HepG2 (cell line): ENCODE results near the gene RHOT2. TPM values are rescaled to one million over a fixed set of nuclear protein-coding genes. Genes with fewer than 3 reads are reported as not detected.

Experiments
- AGO2 ChIP-seq: fragments of 200-400 bp; formaldehyde crosslinking; optimal IDR thresholded peaks from 2 replicates; pipeline ENCODE3; 2017; ENCODE audit warnings: mild to moderate bottlenecking, low read depth, low read length, moderate library complexity
- BORCS8-MEF2B ChIP-seq: sonication (generic); formaldehyde crosslinking; IDR thresholded peaks from 2 replicates; pipeline ENCODE4 v1.8.0; 2022; ENCODE audit warnings: mild to moderate bottlenecking, missing genetic modification reagents
- ELK4 ChIP-seq: sonication (generic); formaldehyde crosslinking; IDR thresholded peaks from 2 replicates; pipeline ENCODE4 v1.9.0; 2021; ENCODE audit warnings: missing genetic modification reagents, borderline replicate concordance
- EZH2 ChIP-seq: conservative IDR thresholded peaks from 2 replicates; pipeline ENCODE4 v1.6.1; 2012; ENCODE audit warnings: mild to moderate bottlenecking, low read depth, low read length, moderate library complexity
- GPN1 ChIP-seq: sonication (generic); formaldehyde crosslinking; IDR thresholded peaks from 2 replicates; pipeline ENCODE4 v1.5.1; 2020; ENCODE audit warnings: missing genetic modification reagents, borderline replicate concordance
- HNRNPL ChIP-seq: fragments of 200-400 bp; formaldehyde crosslinking; IDR thresholded peaks from 2 replicates; pipeline ENCODE4 v1.6.1; 2017; ENCODE audit warnings: mild to moderate bottlenecking, low read depth, low read length
- KDM1A ChIP-seq: IDR thresholded peaks from 2 replicates; pipeline ENCODE4 v1.6.1; 2016; ENCODE audit warnings: missing compliant biosample characterization
- KDM2A ChIP-seq: sonication (generic); formaldehyde crosslinking; IDR thresholded peaks from 2 replicates; pipeline ENCODE4 v1.4.0; 2020; ENCODE audit warnings: low read depth, missing genetic modification reagents, borderline replicate concordance
- KDM5B ChIP-seq: sonication (generic); formaldehyde crosslinking; IDR thresholded peaks from 2 replicates; pipeline ENCODE4 v1.4.0; 2020; ENCODE audit warnings: missing genetic modification reagents, mild to moderate bottlenecking, borderline replicate concordance
- NONO ChIP-seq, 2 experiments: fragments of 450-650 bp in 1 of 2; sonication (generic) in 1 of 2; formaldehyde crosslinking in 1 of 2; IDR thresholded peaks in 1 of 2; conservative IDR thresholded peaks in 1 of 2; 2 replicates each; pipeline versions ENCODE4 v1.6.1 to v1.8.0; 2017 to 2022; ENCODE audit warnings: mild to moderate bottlenecking in 1 of 2, missing genetic modification reagents in 1 of 2, moderate library complexity in 1 of 2
- SAP130 ChIP-seq: IDR thresholded peaks from 2 replicates; pipeline ENCODE4 v1.6.1; 2016; ENCODE audit warnings: low read depth
- TAF15 ChIP-seq: fragments of 200-400 bp; formaldehyde crosslinking; IDR thresholded peaks from one replicate; pipeline ENCODE4 v1.6.1; 2018; ENCODE audit warnings: mild to moderate bottlenecking, low read depth, low read length; ENCODE audit not compliant: poor library complexity, severe bottlenecking
- ZFP91 ChIP-seq: sonication (generic); formaldehyde crosslinking; IDR thresholded peaks from 2 replicates; pipeline ENCODE4 v1.9.0; 2022; ENCODE audit warnings: missing genetic modification reagents, mild to moderate bottlenecking, borderline replicate concordance
- ZNF205 ChIP-seq: IDR thresholded peaks from 2 replicates; pipeline ENCODE4 v1.6.1; 2018; ENCODE audit warnings: missing biosample characterization, missing genetic modification reagents
- ZNF768 ChIP-seq: sonication (generic); formaldehyde crosslinking; IDR thresholded peaks from 2 replicates; pipeline ENCODE4 v1.4.0; 2020; ENCODE audit warnings: missing genetic modification reagents
- ZSCAN25 ChIP-seq: sonication (generic); formaldehyde crosslinking; IDR thresholded peaks from 2 replicates; pipeline ENCODE4 v1.8.0; 2022; ENCODE audit warnings: mild to moderate bottlenecking, missing genetic modification reagents
- polyA plus RNA-seq, 8 experiments: library from polyadenylated mRNA; depleted of rRNA in 3 of 8; stranded (reverse) in 7 of 8; unstranded in 1 of 8; fragments of >200 nt; fragmentation: Illumina TruSeq in 4 of 8; extraction: Trizol in 4 of 8; gene quantifications; 2 replicates each; pipeline versions ENCODE4 v1.2.1 to v1.2.3, GENCODE V29; 2011 to 2016; ENCODE audit warnings: low read depth in 4 of 8, missing spikeins in 1 of 8, mixed read lengths in 1 of 8; ENCODE audit not compliant: insufficient read depth in 1 of 8
- total RNA-seq, 5 experiments: library from RNA; depleted of rRNA; stranded (reverse); fragments of >200 nt; fragmentation: Illumina TruSeq; extraction: Trizol; gene quantifications; 2 replicates each; pipeline ENCODE4 v1.2.3, GENCODE V29; 2016; ENCODE audit warnings: low read depth in 1 of 5
- TF ChIP-seq, protein P1 (sequence below): IDR thresholded peaks from 2 replicates; pipeline ENCODE4 v1.6.1; 2016; ENCODE audit warnings: mild to moderate bottlenecking, missing biosample characterization, missing genetic modification reagents
- TF ChIP-seq, protein P2 (sequence below): sonication (generic); formaldehyde crosslinking; IDR thresholded peaks from 2 replicates; pipeline ENCODE4 v1.5.0; 2020; ENCODE audit warnings: mild to moderate bottlenecking, missing genetic modification reagents, borderline replicate concordance
- TF ChIP-seq, protein P3 (sequence below): sonication (generic); formaldehyde crosslinking; IDR thresholded peaks from 2 replicates; pipeline ENCODE4 v1.4.0; 2020; ENCODE audit warnings: mild to moderate bottlenecking, missing genetic modification reagents

The RHOT2 gene
- total and polyA plus RNA-seq, 2 of the 13 experiments (the other 11 are each of a cell fraction or from before 2014, with no cell fraction given): 63.6 to 76.9 TPM

GRCh38 chr16:674968-675883, 7.3 kb downstream of the RHOT2 start, which contains the start of gene RHBDL1 (continued):
- 0 out of 2 replicates have a peak, but pooled peaks have one; percentile 6 for TF ChIP-seq SAP130 (CRISPR knock-in tag)
- no peak for TF ChIP-seq EZH2
- peak; percentile 39; the same call in 1 of the 2 replicates for TF ChIP-seq BORCS8-MEF2B (CRISPR knock-in tag)
- peak; percentile 94; the same call in 1 of the 2 replicates for TF ChIP-seq KDM2A (CRISPR knock-in tag)
- 0 out of 2 replicates have a peak, but pooled peaks have one; percentile 17 for TF ChIP-seq KDM1A (CRISPR knock-in tag)
- TF ChIP-seq, protein P1, sequence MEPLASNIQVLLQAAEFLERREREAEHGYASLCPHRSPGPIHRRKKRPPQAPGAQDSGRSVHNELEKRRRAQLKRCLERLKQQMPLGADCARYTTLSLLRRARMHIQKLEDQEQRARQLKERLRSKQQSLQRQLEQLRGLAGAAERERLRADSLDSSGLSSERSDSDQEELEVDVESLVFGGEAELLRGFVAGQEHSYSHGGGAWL (CRISPR knock-in tag): peak; percentile 49; the same call in 1 of the 2 replicates
- TF ChIP-seq ELK4 (CRISPR knock-in tag): no peak
- TF ChIP-seq, protein P2, sequence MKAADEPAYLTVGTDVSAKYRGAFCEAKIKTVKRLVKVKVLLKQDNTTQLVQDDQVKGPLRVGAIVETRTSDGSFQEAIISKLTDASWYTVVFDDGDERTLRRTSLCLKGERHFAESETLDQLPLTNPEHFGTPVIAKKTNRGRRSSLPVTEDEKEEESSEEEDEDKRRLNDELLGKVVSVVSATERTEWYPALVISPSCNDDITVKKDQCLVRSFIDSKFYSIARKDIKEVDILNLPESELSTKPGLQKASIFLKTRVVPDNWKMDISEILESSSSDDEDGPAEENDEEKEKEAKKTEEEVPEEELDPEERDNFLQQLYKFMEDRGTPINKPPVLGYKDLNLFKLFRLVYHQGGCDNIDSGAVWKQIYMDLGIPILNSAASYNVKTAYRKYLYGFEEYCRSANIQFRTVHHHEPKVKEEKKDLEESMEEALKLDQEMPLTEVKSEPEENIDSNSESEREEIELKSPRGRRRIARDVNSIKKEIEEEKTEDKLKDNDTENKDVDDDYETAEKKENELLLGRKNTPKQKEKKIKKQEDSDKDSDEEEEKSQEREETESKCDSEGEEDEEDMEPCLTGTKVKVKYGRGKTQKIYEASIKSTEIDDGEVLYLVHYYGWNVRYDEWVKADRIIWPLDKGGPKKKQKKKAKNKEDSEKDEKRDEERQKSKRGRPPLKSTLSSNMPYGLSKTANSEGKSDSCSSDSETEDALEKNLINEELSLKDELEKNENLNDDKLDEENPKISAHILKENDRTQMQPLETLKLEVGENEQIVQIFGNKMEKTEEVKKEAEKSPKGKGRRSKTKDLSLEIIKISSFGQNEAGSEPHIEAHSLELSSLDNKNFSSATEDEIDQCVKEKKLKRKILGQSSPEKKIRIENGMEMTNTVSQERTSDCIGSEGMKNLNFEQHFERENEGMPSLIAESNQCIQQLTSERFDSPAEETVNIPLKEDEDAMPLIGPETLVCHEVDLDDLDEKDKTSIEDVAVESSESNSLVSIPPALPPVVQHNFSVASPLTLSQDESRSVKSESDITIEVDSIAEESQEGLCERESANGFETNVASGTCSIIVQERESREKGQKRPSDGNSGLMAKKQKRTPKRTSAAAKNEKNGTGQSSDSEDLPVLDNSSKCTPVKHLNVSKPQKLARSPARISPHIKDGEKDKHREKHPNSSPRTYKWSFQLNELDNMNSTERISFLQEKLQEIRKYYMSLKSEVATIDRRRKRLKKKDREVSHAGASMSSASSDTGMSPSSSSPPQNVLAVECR (CRISPR knock-in tag): peak; percentile 54; the same call in 1 of the 2 replicates
- TF ChIP-seq NONO (IDR thresholded peaks at IDR 0.05): no peak
- peak; percentile 63; the same call in 1 of the 2 replicates for TF ChIP-seq NONO (CRISPR knock-in tag; conservative IDR thresholded peaks at IDR 0.05)
- peak; percentile 4; the same call in 1 of the 2 replicates for TF ChIP-seq KDM5B (CRISPR knock-in tag)
- TF ChIP-seq, protein P3, sequence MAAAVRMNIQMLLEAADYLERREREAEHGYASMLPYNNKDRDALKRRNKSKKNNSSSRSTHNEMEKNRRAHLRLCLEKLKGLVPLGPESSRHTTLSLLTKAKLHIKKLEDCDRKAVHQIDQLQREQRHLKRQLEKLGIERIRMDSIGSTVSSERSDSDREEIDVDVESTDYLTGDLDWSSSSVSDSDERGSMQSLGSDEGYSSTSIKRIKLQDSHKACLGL (CRISPR knock-in tag): peak; percentile 65
- TF ChIP-seq HNRNPL: 0 out of 2 replicates have a peak, but pooled peaks have one; percentile 60
- 0 out of 2 replicates have a peak, but pooled peaks have one; percentile 28 for TF ChIP-seq ZNF205
- TF ChIP-seq ZSCAN25: peak; percentile 10; the same call in 1 of the 2 replicates
- peak; percentile 93 for TF ChIP-seq AGO2
- peak; percentile 13; the same call in 1 of the 2 replicates for TF ChIP-seq ZNF768 (CRISPR knock-in tag)
- peak; percentile 7; the same call in 1 of the 2 replicates for TF ChIP-seq ZFP91 (CRISPR knock-in tag)
- peak; percentile 51 for TF ChIP-seq TAF15
- 0 out of 2 replicates have a peak, but pooled peaks have one; percentile 45 for TF ChIP-seq GPN1 (CRISPR knock-in tag)
